Uterus (tissue), 2 donors: ENCODE data around the gene VIT.

Experiments
- CTCF ChIP-seq, 4 experiments: fragments of 200-600 bp in 2 of 4; fragments of 450-650 bp in 2 of 4; sonication (generic) in 2 of 4; IDR thresholded peaks; one replicate each; pipeline ENCODE4 v1.5.1; 2016 to 2019; ENCODE audit warnings: antibody characterized with exemption in 4 of 4, mild to moderate bottlenecking in 2 of 4, moderate library complexity in 1 of 4
- POLR2A ChIP-seq, 2 donors: fragments of 450-650 bp; IDR thresholded peaks; one replicate each; pipeline ENCODE4 v1.6.1; 2016; ENCODE audit warnings: antibody characterized with exemption in 2 of 2, mild to moderate bottlenecking in 1 of 2, moderate library complexity in 1 of 2

GRCh38 chr2:36781907-36782720 is 85.6 kb downstream of the VIT start:
- TF ChIP-seq CTCF (IDR thresholded peaks at IDR 0.05) (no peak), POLR2A (IDR thresholded peaks at IDR 0.05) (no peak)
